K562 (cell line): ENCODE measurements around the gene EPX. TPM values are rescaled to one million over a fixed set of nuclear protein-coding genes. Genes with fewer than 3 reads are reported as not detected.

Experiments
- ATAC-seq: fragments of 200-7000 bp; cut with Tn5 transposase; 3 replicates; pipeline ENCODE4 v1.9.1; 2020; ENCODE audit warnings: moderate library complexity
- BruUV-seq: library from RNA; stranded (reverse); fragments of 400-500 nt; replicated peaks from 2 replicates; lab custom pipeline; 2021; lab: Mats Ljungman, UMichigan
- CTCF ChIA-PET: fragments of 300-600 bp; formaldehyde crosslinking; extraction: SDS; loops from one replicate; lab custom pipeline; 2021; ENCODE audit warnings: low intra/inter-chr PET ratio; lab: Yijun Ruan, JAX
- POLR2A ChIA-PET: fragments of 300-600, 350-650 bp; sonication (Branson Sonifier 250); formaldehyde crosslinking; extraction: SDS; loops from one replicate; lab custom pipeline; 2021; ENCODE audit warnings: antibody characterized with exemption, inconsistent platforms; lab: Yijun Ruan, JAX
- DNase-seq, 4 experiments: peaks; one replicate each; pipeline versions ENCODE4 v3.0.0 to v3.0.0-alpha.2; 2011 to 2018; ENCODE audit warnings: low spot score in 3 of 4, mixed read lengths in 3 of 4; ENCODE audit errors: extremely low read depth in 1 of 4
- FAIRE-seq: peaks from 2 replicates; lab custom pipeline; 2011; peaks lifted over from hg19 to GRCh38; lab: Jason Lieb, UNC
- H2AFZ ChIP-seq: 2 replicates; pipeline ENCODE4 v1.6.0; 2011; ENCODE audit warnings: low read depth, low read length, control low read depth, inconsistent platforms
- H3K27ac ChIP-seq: fragments of 200-600 bp; 3 replicates; pipeline ENCODE4 v1.8.0; 2011; ENCODE audit warnings: low read depth, mild to moderate bottlenecking, control low read depth, inconsistent platforms, low read length, moderate library complexity, mixed read lengths; ENCODE audit errors: extremely low read depth
- H3K27me3 ChIP-seq, 2 experiments: fragments of 300-600 bp in 1 of 2; 2 replicates in 1 of 2; 3 replicates in 1 of 2; pipeline versions ENCODE4 v1.6.0 to v1.8.0; 2011; ENCODE audit warnings: inconsistent platforms in 2 of 2, low read length in 2 of 2, mild to moderate bottlenecking in 1 of 2, mixed read lengths in 1 of 2, moderate library complexity in 1 of 2; ENCODE audit not compliant: control insufficient read depth in 2 of 2, insufficient read depth in 2 of 2
- H3K36me3 ChIP-seq: fragments of 300-600 bp; 3 replicates; pipeline ENCODE4 v1.8.0; 2011; ENCODE audit warnings: mild to moderate bottlenecking, low read length, inconsistent platforms; ENCODE audit not compliant: control insufficient read depth, insufficient read depth
- H3K4me1 ChIP-seq, 2 experiments: fragments of 200-600 bp in 1 of 2; replicated peaks in 1 of 2; 2 replicates in 1 of 2; 3 replicates in 1 of 2; pipeline versions ENCODE4 v1.5.1 to v1.8.0; 2011; ENCODE audit warnings: inconsistent platforms in 2 of 2, low read length in 2 of 2, mild to moderate bottlenecking in 1 of 2, mixed read lengths in 1 of 2, moderate library complexity in 1 of 2; ENCODE audit not compliant: control insufficient read depth in 2 of 2, insufficient read depth in 2 of 2
- H3K4me2 ChIP-seq: 2 replicates; pipeline ENCODE4 v1.6.1; 2011; ENCODE audit warnings: low read length, control low read depth, inconsistent platforms, mixed read lengths; ENCODE audit not compliant: insufficient read depth
- H3K4me3 ChIP-seq: fragments of 200-600 bp; sonication (generic), shearing (Covaris generic); 2 replicates; pipeline ENCODE4 v1.5.1; 2016; ENCODE audit warnings: control low read depth, inconsistent platforms
- H3K79me2 ChIP-seq: fragments of 200-600 bp; 3 replicates; pipeline ENCODE4 v1.8.0; 2011; ENCODE audit warnings: low read length, inconsistent platforms; ENCODE audit not compliant: control insufficient read depth, insufficient read depth
- H3K9ac ChIP-seq, 2 experiments: 2 replicates each; pipeline versions ENCODE4 v1.6.0 to v1.6.1; 2011; ENCODE audit warnings: low read depth in 2 of 2, low read length in 2 of 2, control low read depth in 1 of 2, inconsistent platforms in 1 of 2, mild to moderate bottlenecking in 1 of 2, mixed read lengths in 1 of 2; ENCODE audit not compliant: insufficient read depth in 1 of 2
- H3K9me1 ChIP-seq: one replicate; pipeline ENCODE4 v1.6.0; 2011; ENCODE audit warnings: inconsistent platforms, mild to moderate bottlenecking, low read length, moderate library complexity; ENCODE audit not compliant: control insufficient read depth, insufficient read depth
- H3K9me3 ChIP-seq: replicated peaks from 2 replicates; pipeline ENCODE4 v1.5.1; 2011; ENCODE audit warnings: low read depth, low read length, inconsistent platforms; ENCODE audit not compliant: control insufficient read depth, insufficient read depth
- H4K20me1 ChIP-seq: replicated peaks from 2 replicates; pipeline ENCODE4 v1.6.1; 2011; ENCODE audit warnings: low read length, inconsistent platforms, mixed read lengths; ENCODE audit not compliant: control insufficient read depth, insufficient read depth
- MGA ChIP-seq: fragments of 450-650 bp; IDR thresholded peaks from 2 replicates; pipeline ENCODE4 v1.6.1; 2016; ENCODE audit warnings: mild to moderate bottlenecking, moderate library complexity
- WGBS: fragments of 100-300 bp; shearing (Covaris generic); methylation state at CpG from one replicate; pipeline ENCODE4 v1.1.6; 2016; ENCODE audit warnings: low coverage, mixed read lengths; ENCODE audit not compliant: insufficient coverage; ENCODE audit errors: missing lambda C conversion rate; 5-methylcytosine and 5-hydroxymethylcytosine counted together
- in situ Hi-C: fragments of 300-500 bp; cut with MboI; formaldehyde crosslinking; loops from 4 replicates; pipeline ENCODE4 v1.15.0; 2018; ENCODE audit warnings: inconsistent platforms, mixed read lengths
- intact Hi-C: fragments of 100-400 bp; cut with micrococcal nuclease; formaldehyde crosslinking; loops from 2 replicates; pipeline ENCODE4 v1.14.2; 2022
- polyA plus RNA-seq, 8 experiments: library from polyadenylated mRNA; depleted of rRNA in 4 of 8; stranded (reverse) in 5 of 8; unstranded in 3 of 8; fragments of >200 nt; fragmentation: Nextera tagmentation in 2 of 8; fragmentation: Illumina TruSeq in 1 of 8; extraction: Ambion mirVana in 2 of 8; extraction: Trizol in 1 of 8; gene quantifications; 2 replicates each; pipeline versions ENCODE4 v1.2.1 to v1.2.3, GENCODE V29; 2011 to 2014; ENCODE audit warnings: inconsistent platforms in 1 of 8, missing spikeins in 1 of 8
- total RNA-seq, 7 experiments: library from RNA; depleted of rRNA in 6 of 7; stranded (reverse); fragments of >200 nt in 6 of 7; fragmentation: Illumina TruSeq in 2 of 7; extraction: Trizol in 2 of 7; gene quantifications; 2 replicates each; pipeline versions ENCODE4 v1.2.1 to v1.2.3, GENCODE V29; 2011 to 2021; ENCODE audit warnings: low replicate concordance in 1 of 7

The EPX gene
- total and polyA plus RNA-seq, 9 of the 15 experiments (the other 6 are each of a cell fraction or from before 2014, with no cell fraction given), result 0.07 to 0.33 (median 0.19) TPM; not detected in 3

GRCh38 chr17:58238147-58238634, 45.7 kb downstream of the EPX start, which contains the start of gene LPO:
LPO (plus strand) TSS chr17:58238584; CDS start chr17:58242980, 4,396 bp downstream.
- Histone ChIP-seq H3K36me3 (no peaks in the 10 kb centered on the region), H2AFZ (no peak within 1 kb of the TSS), H3K79me2 (no peaks in the 10 kb centered on the region), H3K27me3 (peaks cover 5 to 30% of the 10 kb centered on the region in 2 experiments), H3K27ac (no peak within 1 kb of the TSS), H3K4me3 (no peak within 1 kb of the TSS), H3K9ac (no peak within 1 kb of the TSS), H4K20me1 (no peaks in the 10 kb centered on the region), H3K4me2 (no peak within 1 kb of the TSS), H3K9me3 (no peaks in the 10 kb centered on the region), H3K4me1 (peaks cover 0 to 5% of the 10 kb centered on the region in 2 experiments; a peak in 2 of 5 replicates), H3K9me1 (no peaks in the 10 kb centered on the region)
- intact Hi-C loops (no loop called here), in situ Hi-C loops (no loop called here)
- FAIRE-seq (no peak), ATAC-seq (no peak; the same call in 1 of the 3 replicates), DNase-seq (no peak)
- 4% methylated on average over 5 of the region's 5 CpGs for WGBS
- BruUV-seq, result no TSS peak
- POLR2A ChIA-PET, result interaction anchor here (0.6 to 1.0 kb wide), 4 partner anchors 9 to 338 kb away, joined by 3 to 5 read pairs (median 4); no protein-coding TSS in a partner anchor
- CTCF ChIA-PET, result no interaction called here
- no peak for TF ChIP-seq MGA
